Fibroblast of lung (primary cell): ENCODE data around the gene SEMA5B. TPM values are rescaled to one million over a fixed set of nuclear protein-coding genes. Genes with fewer than 3 reads are reported as not detected.

Experiments
- DNase-seq, 2 donors: peaks; one replicate each; pipeline versions ENCODE4 v3.0.0 to v3.0.0-alpha.2; 2010; ENCODE audit warnings: low read depth in 2 of 2
- H2AFZ ChIP-seq: 2 replicates; pipeline ENCODE4 v1.5.1; 2012; ENCODE audit warnings: low read length, control low read depth, inconsistent platforms
- H3K27ac ChIP-seq: 2 replicates; pipeline ENCODE4 v1.5.1; 2011; ENCODE audit warnings: low read length, control low read depth; ENCODE audit not compliant: insufficient read depth
- H3K27me3 ChIP-seq: 2 replicates; pipeline ENCODE4 v1.5.1; 2011; ENCODE audit warnings: mild to moderate bottlenecking, low read length; ENCODE audit not compliant: control insufficient read depth, insufficient read depth
- H3K36me3 ChIP-seq: 2 replicates; pipeline ENCODE4 v1.5.1; 2011; ENCODE audit warnings: low read length; ENCODE audit not compliant: control insufficient read depth, insufficient read depth
- H3K4me1 ChIP-seq: 2 replicates; pipeline ENCODE4 v1.5.1; 2011; ENCODE audit warnings: low read length; ENCODE audit not compliant: control insufficient read depth, insufficient read depth; ENCODE audit errors: extremely low read depth
- H3K4me2 ChIP-seq: 2 replicates; pipeline ENCODE4 v1.5.1; 2011; ENCODE audit warnings: low read length, control low read depth; ENCODE audit not compliant: insufficient read depth; ENCODE audit errors: extremely low read depth
- H3K4me3 ChIP-seq, 4 experiments: fragments of 200-600 bp in 1 of 4; sonication (generic) in 1 of 4; replicated peaks in 1 of 4; 2 replicates each; pipeline ENCODE4 v1.5.1; 2011 to 2016; ENCODE audit warnings: low read length in 4 of 4, low read depth in 3 of 4, mild to moderate bottlenecking in 3 of 4, control low read depth in 2 of 4, inconsistent platforms in 1 of 4, mixed read lengths in 1 of 4; ENCODE audit not compliant: insufficient read depth in 1 of 4; ENCODE audit errors: control extremely low read depth in 1 of 4
- H3K79me2 ChIP-seq: 2 replicates; pipeline ENCODE4 v1.5.1; 2012; ENCODE audit warnings: mild to moderate bottlenecking, low read length, inconsistent platforms; ENCODE audit not compliant: control insufficient read depth, insufficient read depth
- H3K9ac ChIP-seq: 2 replicates; pipeline ENCODE4 v1.5.1; 2011; ENCODE audit warnings: mild to moderate bottlenecking, low read length, control low read depth; ENCODE audit not compliant: insufficient read depth
- H3K9me3 ChIP-seq: 2 replicates; pipeline ENCODE4 v1.5.1; 2012; ENCODE audit warnings: low read depth, low read length; ENCODE audit not compliant: control insufficient read depth, insufficient read depth
- H4K20me1 ChIP-seq: 2 replicates; pipeline ENCODE4 v1.5.1; 2011; ENCODE audit warnings: low read length; ENCODE audit not compliant: control insufficient read depth, insufficient read depth; ENCODE audit errors: extremely low read depth
- CTCF ChIP-seq, 2 donors: IDR thresholded peaks in 1 of 2; conservative IDR thresholded peaks in 1 of 2; 1 replicate in 1 of 2; 2 replicates in 1 of 2; pipeline ENCODE4 v1.5.1; 2011 to 2012; ENCODE audit warnings: low read length in 2 of 2, control low read depth in 1 of 2, inconsistent platforms in 1 of 2, low read depth in 1 of 2, mild to moderate bottlenecking in 1 of 2
- EZH2 ChIP-seq: IDR thresholded peaks from 2 replicates; pipeline ENCODE4 v1.5.1; 2012; ENCODE audit warnings: low read length, control low read depth, mild to moderate bottlenecking; ENCODE audit errors: missing control alignments
- polyA plus RNA-seq, 2 donors: library from polyadenylated mRNA; depleted of rRNA in 1 of 2; stranded (reverse) in 1 of 2; unstranded in 1 of 2; fragments of >200 nt; gene quantifications; 2 replicates each; pipeline ENCODE4 v1.2.1, GENCODE V29; 2011 to 2012; ENCODE audit warnings: missing spikeins in 1 of 2
- total RNA-seq: library from RNA; depleted of rRNA; stranded (reverse); fragments of >200 nt; gene quantifications from 2 replicates; pipeline ENCODE4 v1.2.1, GENCODE V29; 2014

Gene SEMA5B
- total and polyA plus RNA-seq, 2 donors (not counting 1 experiment from before 2014, with no cell fraction given): not detected

- Histone ChIP-seq H3K27me3 (no peaks in the 10 kb centered on the region), H3K79me2 (no peaks in the 10 kb centered on the region), H3K9me3 (no peaks in the 10 kb centered on the region), H2AFZ (no peak overlapping the region), H3K4me1 (no peaks in the 10 kb centered on the region), H3K4me3 (no peak overlapping the region), H3K36me3 (no peaks in the 10 kb centered on the region), H3K9ac (no peak overlapping the region), H4K20me1 (no peaks in the 10 kb centered on the region), H3K4me2 (no peak overlapping the region), H3K27ac (no peak overlapping the region)
- no peak for TF ChIP-seq CTCF (conservative IDR thresholded peaks at IDR 0.05 in 1 of 2, IDR thresholded peaks at IDR 0.05 in 1 of 2; ENCODE audit: low read depth in 1 of 2, low read length in 2 of 2)
- no peak for TF ChIP-seq EZH2
- no peak for DNase-seq
Measured at GRCh38 chr3:122868322-122868721, 159.2 kb downstream of the SEMA5B start.

GRCh38 chr3:122864498-122864897 is 163.1 kb downstream of the SEMA5B start:
- H3K4me3 ChIP-seq: no peak overlapping the region
- no peak overlapping the region for H3K4me2 ChIP-seq
- no peaks in the 10 kb centered on the region for H4K20me1 ChIP-seq
- no peaks in the 10 kb centered on the region for H3K4me1 ChIP-seq
- DNase-seq: no peak
- TF ChIP-seq CTCF (conservative IDR thresholded peaks at IDR 0.05 in 1 of 2, IDR thresholded peaks at IDR 0.05 in 1 of 2; ENCODE audit: low read depth in 1 of 2, low read length in 2 of 2) (no peak), EZH2 (no peak)
- H3K36me3 ChIP-seq: no peaks in the 10 kb centered on the region
- H3K9ac ChIP-seq: no peak overlapping the region
- no peaks in the 10 kb centered on the region for H3K27me3 ChIP-seq
- no peak overlapping the region for H2AFZ ChIP-seq
- H3K27ac ChIP-seq: no peak overlapping the region
- no peaks in the 10 kb centered on the region for H3K9me3 ChIP-seq
- no peaks in the 10 kb centered on the region for H3K79me2 ChIP-seq

GRCh38 chr3:122862381-122862780 is 165.2 kb downstream of the SEMA5B start:
- Histone ChIP-seq H3K4me3 (no peak overlapping the region), H3K4me2 (no peak overlapping the region), H3K4me1 (no peaks in the 10 kb centered on the region), H3K9me3 (no peaks in the 10 kb centered on the region), H3K79me2 (no peaks in the 10 kb centered on the region), H3K9ac (no peak overlapping the region), H3K36me3 (no peaks in the 10 kb centered on the region), H4K20me1 (no peaks in the 10 kb centered on the region), H3K27me3 (no peaks in the 10 kb centered on the region), H3K27ac (no peak overlapping the region), H2AFZ (no peak overlapping the region)
- DNase-seq: no peak
- TF ChIP-seq CTCF (conservative IDR thresholded peaks at IDR 0.05 in 1 of 2, IDR thresholded peaks at IDR 0.05 in 1 of 2; ENCODE audit: low read depth in 1 of 2, low read length in 2 of 2): no peak
- TF ChIP-seq EZH2: no peak

Other genes with a start within 250 kb of the SEMA5B start
- gene HSPBAP1, start 233.9 kb downstream of the SEMA5B start, total RNA-seq: 12.4 and 14.4 TPM in 2 replicates
- gene HSPBAP1, start 233.9 kb downstream of the SEMA5B start, polyA plus RNA-seq: 5.2 and 5.4 TPM in 2 replicates
- 19.3 and 20.6 TPM in 2 replicates for gene SLC49A4, start 232.7 kb downstream of the SEMA5B start, total RNA-seq
- gene SLC49A4, start 232.7 kb downstream of the SEMA5B start, polyA plus RNA-seq: 14.5 and 15.0 TPM in 2 replicates
- gene PDIA5, start 39.3 kb upstream of the SEMA5B start, total RNA-seq: 19.3 and 27.9 TPM in 2 replicates
- 32.7 and 51.4 TPM in 2 replicates for gene PDIA5, start 39.3 kb upstream of the SEMA5B start, polyA plus RNA-seq
- 39.3 and 45.4 TPM in 2 replicates for gene SEC22A, start 174.2 kb upstream of the SEMA5B start, total RNA-seq
- gene SEC22A, start 174.2 kb upstream of the SEMA5B start, polyA plus RNA-seq: 39.4 and 52.7 TPM in 2 replicates